Calu3 (cell line): ENCODE measurements around the gene HMX1. TPM values are rescaled to one million over a fixed set of nuclear protein-coding genes. Genes with fewer than 3 reads are reported as not detected.

Experiments
- BruUV-seq: library from RNA; stranded (reverse); fragments of 400-500 nt; replicated peaks from 2 replicates; lab custom pipeline; 2021; lab: Mats Ljungman, UMichigan
- CTCF ChIA-PET: fragments of 300-600 bp; sonication (Branson Sonifier 250); formaldehyde crosslinking; loops from one replicate; lab custom pipeline; 2022; ENCODE audit warnings: antibody characterized with exemption; lab: Charles Lee
- DNase-seq: peaks from one replicate; pipeline ENCODE4 v3.0.0; 2022
- H3K27ac Mint-ChIP-seq: one replicate; pipeline ENCODE4 v1.8.0; 2022; ENCODE audit warnings: mixed read lengths; ENCODE audit not compliant: unreplicated experiment
- H3K27me3 Mint-ChIP-seq: one replicate; pipeline ENCODE4 v1.8.0; 2022; ENCODE audit warnings: mixed read lengths; ENCODE audit not compliant: unreplicated experiment
- H3K36me3 Mint-ChIP-seq: one replicate; pipeline ENCODE4 v1.8.0; 2022; ENCODE audit warnings: mild to moderate bottlenecking, moderate library complexity, mixed read lengths; ENCODE audit not compliant: insufficient read depth, unreplicated experiment
- H3K4me1 Mint-ChIP-seq: one replicate; pipeline ENCODE4 v1.8.0; 2022; ENCODE audit warnings: mild to moderate bottlenecking, low read depth, mixed read lengths; ENCODE audit not compliant: unreplicated experiment
- H3K4me3 Mint-ChIP-seq: one replicate; pipeline ENCODE4 v1.8.0; 2022; ENCODE audit warnings: mild to moderate bottlenecking, low read depth, moderate library complexity, mixed read lengths; ENCODE audit not compliant: unreplicated experiment
- H3K9me3 Mint-ChIP-seq: one replicate; pipeline ENCODE4 v1.8.0; 2022; ENCODE audit warnings: low read depth, mixed read lengths; ENCODE audit not compliant: unreplicated experiment
- intact Hi-C: fragments of 100-400 bp; cut with micrococcal nuclease; formaldehyde crosslinking; loops from one replicate; pipeline ENCODE4 v1.10.0; 2022; ENCODE audit not compliant: unreplicated experiment
- total RNA-seq: library from RNA; stranded (reverse); gene quantifications from 2 replicates; pipeline ENCODE4 v1.2.3, GENCODE V29; 2022
- TF ChIP-seq, protein P1 (sequence below): fragments of 200-600 bp; IDR thresholded peaks from one replicate; pipeline ENCODE4 v1.8.0; 2022; ENCODE audit warnings: antibody characterized with exemption; ENCODE audit not compliant: unreplicated experiment

The HMX1 gene
- total RNA-seq, 1 experiment from 2014 or later, result not detected

DNA sequence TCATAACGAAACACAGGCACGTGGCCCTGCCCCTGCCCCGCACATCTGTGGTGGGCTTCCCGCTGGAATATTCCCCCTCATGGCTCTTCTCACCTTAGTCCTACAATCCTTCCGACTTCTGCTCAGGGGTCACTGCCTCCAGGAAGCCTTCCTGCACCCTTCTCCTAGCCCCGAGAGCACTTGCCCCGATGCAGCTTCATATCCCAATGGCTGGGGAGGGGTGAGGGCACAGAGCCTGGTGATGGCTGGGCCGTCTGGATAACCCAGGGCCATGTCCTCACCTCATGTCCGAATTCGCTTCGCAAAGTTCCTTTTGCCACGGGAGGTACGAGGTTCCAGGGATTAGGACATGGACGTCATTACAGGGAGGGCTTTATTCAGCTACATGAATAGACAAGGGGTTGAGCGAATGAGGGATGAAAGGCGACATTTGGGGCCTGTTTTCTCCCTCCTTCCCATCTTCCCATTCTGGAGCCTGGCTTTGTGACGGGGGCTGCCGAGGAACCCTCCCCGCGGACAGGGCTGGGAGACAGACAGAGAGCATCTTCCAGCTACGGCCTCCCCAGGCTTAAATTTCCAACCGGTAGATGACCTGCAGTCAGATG, 35.5 kb upstream of the HMX1 start:
- Mint-ChIP-seq H3K27me3 (peaks cover 37% of the 10 kb centered on the region), H3K4me3 (no peak overlapping the region), H3K9me3 (no peaks in the 10 kb centered on the region), H3K4me1 (no peaks in the 10 kb centered on the region), H3K36me3 (no peaks in the 10 kb centered on the region), H3K27ac (no peak overlapping the region)
- no peak for DNase-seq
- intact Hi-C loops, result no loop called here
- CTCF ChIA-PET, result no interaction called here
- BruUV-seq, result no TSS peak
- TF ChIP-seq, protein P1, sequence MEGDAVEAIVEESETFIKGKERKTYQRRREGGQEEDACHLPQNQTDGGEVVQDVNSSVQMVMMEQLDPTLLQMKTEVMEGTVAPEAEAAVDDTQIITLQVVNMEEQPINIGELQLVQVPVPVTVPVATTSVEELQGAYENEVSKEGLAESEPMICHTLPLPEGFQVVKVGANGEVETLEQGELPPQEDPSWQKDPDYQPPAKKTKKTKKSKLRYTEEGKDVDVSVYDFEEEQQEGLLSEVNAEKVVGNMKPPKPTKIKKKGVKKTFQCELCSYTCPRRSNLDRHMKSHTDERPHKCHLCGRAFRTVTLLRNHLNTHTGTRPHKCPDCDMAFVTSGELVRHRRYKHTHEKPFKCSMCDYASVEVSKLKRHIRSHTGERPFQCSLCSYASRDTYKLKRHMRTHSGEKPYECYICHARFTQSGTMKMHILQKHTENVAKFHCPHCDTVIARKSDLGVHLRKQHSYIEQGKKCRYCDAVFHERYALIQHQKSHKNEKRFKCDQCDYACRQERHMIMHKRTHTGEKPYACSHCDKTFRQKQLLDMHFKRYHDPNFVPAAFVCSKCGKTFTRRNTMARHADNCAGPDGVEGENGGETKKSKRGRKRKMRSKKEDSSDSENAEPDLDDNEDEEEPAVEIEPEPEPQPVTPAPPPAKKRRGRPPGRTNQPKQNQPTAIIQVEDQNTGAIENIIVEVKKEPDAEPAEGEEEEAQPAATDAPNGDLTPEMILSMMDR, result no peak

DNA sequence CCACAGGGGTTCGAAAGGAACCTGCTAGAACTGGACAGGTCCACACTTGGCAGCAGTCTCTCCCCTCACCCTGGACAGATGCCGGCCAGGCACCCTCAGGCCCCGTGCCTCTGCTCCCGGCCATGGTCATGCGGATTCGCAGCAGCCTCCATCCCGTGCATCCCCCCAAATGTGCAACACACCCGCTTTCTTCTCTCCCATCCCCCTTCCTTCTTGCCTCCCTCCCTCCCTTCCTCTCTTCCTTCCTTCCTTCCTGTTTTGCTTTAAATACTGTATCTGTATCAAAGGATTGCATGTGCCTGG, 35.0 kb upstream of the HMX1 start:
- Mint-ChIP-seq H3K9me3 (no peaks in the 10 kb centered on the region), H3K4me1 (no peaks in the 10 kb centered on the region), H3K27ac (no peak overlapping the region), H3K4me3 (no peak overlapping the region), H3K36me3 (no peaks in the 10 kb centered on the region), H3K27me3 (peaks cover 37% of the 10 kb centered on the region)
- intact Hi-C loops, result no loop called here
- no TSS peak for BruUV-seq
- TF ChIP-seq, protein P1, result no peak
- CTCF ChIA-PET, result no interaction called here
- no peak for DNase-seq

DNA sequence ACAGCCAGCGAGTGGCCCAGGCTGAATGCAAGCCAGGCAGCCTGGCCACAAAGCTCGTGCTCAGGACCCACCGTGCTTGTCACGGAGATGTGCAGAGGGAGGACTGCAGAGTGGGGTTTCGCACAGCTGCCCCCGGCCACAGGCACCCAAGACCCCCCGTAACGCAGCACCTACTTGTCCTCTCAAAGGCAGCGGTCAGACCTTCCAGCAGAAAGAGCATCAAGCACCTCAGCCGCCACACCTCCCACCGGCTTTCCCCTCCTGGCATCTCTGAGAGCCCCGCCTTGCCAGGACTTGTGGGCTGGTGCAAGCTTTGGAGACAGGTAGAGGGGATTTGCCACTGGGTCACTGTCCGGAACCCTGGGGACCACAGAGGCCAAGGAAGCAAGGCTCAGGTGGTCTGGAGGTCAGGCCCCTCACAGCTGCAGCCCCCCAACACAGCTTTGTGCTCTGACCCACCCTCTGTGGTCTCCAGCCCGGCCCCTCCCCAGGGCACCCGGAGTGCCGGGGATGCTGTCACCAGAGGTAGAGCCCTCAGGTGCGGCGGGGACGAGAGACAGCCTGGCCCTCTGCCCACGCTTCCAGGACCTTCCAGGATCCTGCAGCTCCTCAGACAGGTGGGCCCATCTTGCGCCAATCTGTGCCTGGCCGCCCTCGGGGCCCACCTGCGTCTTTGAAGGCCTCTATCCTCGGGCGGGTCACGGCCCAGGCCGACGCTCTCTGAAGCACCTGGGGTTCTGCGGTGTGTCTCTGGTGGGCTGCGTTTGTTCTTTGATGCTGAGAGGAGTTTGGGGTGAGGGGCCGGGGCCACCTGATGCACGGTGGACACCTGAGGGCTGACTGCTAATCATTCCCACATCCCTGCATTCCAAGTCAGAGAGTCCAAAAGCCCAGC, 34.4 kb upstream of the HMX1 start:
- BruUV-seq, result no TSS peak
- TF ChIP-seq, protein P1, result no peak
- Mint-ChIP-seq H3K27ac (no peak overlapping the region), H3K9me3 (no peaks in the 10 kb centered on the region), H3K4me3 (no peak overlapping the region), H3K36me3 (no peaks in the 10 kb centered on the region), H3K27me3 (peaks cover 35% of the 10 kb centered on the region), H3K4me1 (no peaks in the 10 kb centered on the region)
- no peak for DNase-seq
- intact Hi-C loops, result no loop called here
- CTCF ChIA-PET, result no interaction called here

DNA sequence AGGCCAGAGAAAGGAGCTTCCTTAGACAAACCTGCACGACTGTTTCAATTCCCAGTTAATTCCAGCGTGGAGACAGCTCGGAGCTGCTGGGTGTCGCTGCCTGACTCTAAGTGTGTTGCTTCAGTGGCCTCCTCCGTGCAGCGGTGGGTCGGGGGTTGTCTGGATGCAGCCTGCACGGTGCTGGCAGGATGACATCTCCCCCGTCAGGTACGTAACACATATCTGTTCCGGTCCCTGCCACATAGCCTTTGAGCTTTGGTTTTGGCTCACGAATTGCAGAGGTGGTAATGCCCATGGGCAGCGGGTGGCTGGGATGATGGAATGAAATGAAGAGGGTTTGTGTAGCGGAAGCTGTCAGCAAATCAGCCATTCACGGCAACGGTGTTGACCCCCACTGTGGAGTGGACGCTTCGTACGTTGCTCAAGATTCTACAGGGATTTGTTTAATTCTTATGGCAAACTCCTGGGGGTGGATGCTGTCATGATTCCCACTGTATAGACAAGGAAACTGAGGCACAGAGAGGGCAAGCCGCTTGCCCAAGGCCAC, 33.7 kb upstream of the HMX1 start:
- Mint-ChIP-seq H3K4me3 (no peak overlapping the region), H3K36me3 (no peaks in the 10 kb centered on the region), H3K27ac (no peak overlapping the region), H3K9me3 (no peaks in the 10 kb centered on the region), H3K4me1 (no peaks in the 10 kb centered on the region), H3K27me3 (peaks cover 28% of the 10 kb centered on the region)
- BruUV-seq, result no TSS peak
- TF ChIP-seq, protein P1, result no peak
- CTCF ChIA-PET, result interaction anchor here (0.6 kb wide), 1 partner anchor 118 kb away, joined by 4 read pairs; no protein-coding TSS in a partner anchor
- no peak for DNase-seq
- intact Hi-C loops, result no loop called here
